ENCODE results near the gene NRF1.

NRF1 gene

GRCh38 chr7:129773328-129773731 is 161.8 kb downstream of the NRF1 start:
- no peaks in the 10 kb centered on the region for H3K27me3 ChIP-seq (replicated peaks; ENCODE audit: insufficient read depth, low read length)
- H4K20me1 ChIP-seq (ENCODE audit: insufficient read depth, low read length) = no peaks in the 10 kb centered on the region
- H3K9me2 ChIP-seq (replicated peaks; ENCODE audit: insufficient read depth, low read length) = no peaks in the 10 kb centered on the region
- H3K4me1 ChIP-seq (ENCODE audit: low read length) = no peaks in the 10 kb centered on the region
- no peak overlapping the region for H2AFZ ChIP-seq (ENCODE audit: low read length)
- TF ChIP-seq EZH2 (optimal IDR thresholded peaks at IDR 0.05; ENCODE audit: low read depth, low read length) (no peak), EZH2phosphoT487 (IDR thresholded peaks at IDR 0.05; ENCODE audit: low read length) (no peak), CTCF (IDR thresholded peaks at IDR 0.05; ENCODE audit: low read length) (no peak)
- no peak for DNase-seq
- no peaks in the 10 kb centered on the region for H3K36me3 ChIP-seq (replicated peaks; ENCODE audit: insufficient read depth, low read length)
- no peaks in the 10 kb centered on the region for H3K79me2 ChIP-seq (ENCODE audit: low read length)
- no peak overlapping the region for H3K4me2 ChIP-seq (ENCODE audit: low read depth, low read length)
- no peaks in the 10 kb centered on the region for H3F3A ChIP-seq (ENCODE audit: insufficient read depth, low read length)
- H3K9ac ChIP-seq (ENCODE audit: low read length) = no peak overlapping the region
- no peaks in the 10 kb centered on the region for H3K9me3 ChIP-seq (replicated peaks; ENCODE audit: insufficient read depth, low read length)
- H3K4me3 ChIP-seq (ENCODE audit: low read length) = no peak overlapping the region
- H3K27ac ChIP-seq (ENCODE audit: low read length) = no peak overlapping the region

GRCh38 chr7:129773871-129774270 is 162.4 kb downstream of the NRF1 start:
- no peaks in the 10 kb centered on the region for H3K79me2 ChIP-seq (ENCODE audit: low read length)
- H3K27ac ChIP-seq (ENCODE audit: low read length) = no peak overlapping the region
- no peaks in the 10 kb centered on the region for H3F3A ChIP-seq (ENCODE audit: insufficient read depth, low read length)
- no peak overlapping the region for H3K4me2 ChIP-seq (ENCODE audit: low read depth, low read length)
- no peak overlapping the region for H3K9ac ChIP-seq (ENCODE audit: low read length)
- no peaks in the 10 kb centered on the region for H3K9me2 ChIP-seq (replicated peaks; ENCODE audit: insufficient read depth, low read length)
- DNase-seq = no peak
- H3K36me3 ChIP-seq (replicated peaks; ENCODE audit: insufficient read depth, low read length) = no peaks in the 10 kb centered on the region
- TF ChIP-seq EZH2 (optimal IDR thresholded peaks at IDR 0.05; ENCODE audit: low read depth, low read length) (no peak), CTCF (IDR thresholded peaks at IDR 0.05; ENCODE audit: low read length) (no peak), EZH2phosphoT487 (IDR thresholded peaks at IDR 0.05; ENCODE audit: low read length) (no peak)
- no peaks in the 10 kb centered on the region for H4K20me1 ChIP-seq (ENCODE audit: insufficient read depth, low read length)
- H3K4me3 ChIP-seq (ENCODE audit: low read length) = no peak overlapping the region
- H2AFZ ChIP-seq (ENCODE audit: low read length) = no peak overlapping the region
- H3K9me3 ChIP-seq (replicated peaks; ENCODE audit: insufficient read depth, low read length) = no peaks in the 10 kb centered on the region
- H3K27me3 ChIP-seq (replicated peaks; ENCODE audit: insufficient read depth, low read length) = no peaks in the 10 kb centered on the region
- H3K4me1 ChIP-seq (ENCODE audit: low read length) = no peaks in the 10 kb centered on the region

GRCh38 chr7:129774359-129774758 is 162.8 kb downstream of the NRF1 start:
- no peak for DNase-seq
- no peaks in the 10 kb centered on the region for H4K20me1 ChIP-seq (ENCODE audit: insufficient read depth, low read length)
- no peaks in the 10 kb centered on the region for H3K9me2 ChIP-seq (replicated peaks; ENCODE audit: insufficient read depth, low read length)
- TF ChIP-seq EZH2 (optimal IDR thresholded peaks at IDR 0.05; ENCODE audit: low read depth, low read length) = no peak
- TF ChIP-seq CTCF (IDR thresholded peaks at IDR 0.05; ENCODE audit: low read length) = no peak
- TF ChIP-seq EZH2phosphoT487 (IDR thresholded peaks at IDR 0.05; ENCODE audit: low read length) = no peak
- peaks cover 4% of the 10 kb centered on the region; the same call in 1 of the 2 replicates for H3F3A ChIP-seq (ENCODE audit: insufficient read depth, low read length)
- no peaks in the 10 kb centered on the region for H3K27me3 ChIP-seq (replicated peaks; ENCODE audit: insufficient read depth, low read length)
- no peak overlapping the region for H2AFZ ChIP-seq (ENCODE audit: low read length)
- H3K4me3 ChIP-seq (ENCODE audit: low read length) = no peak overlapping the region
- no peak overlapping the region for H3K9ac ChIP-seq (ENCODE audit: low read length)
- no peaks in the 10 kb centered on the region for H3K4me1 ChIP-seq (ENCODE audit: low read length)
- H3K4me2 ChIP-seq (ENCODE audit: low read depth, low read length) = no peak overlapping the region
- no peaks in the 10 kb centered on the region for H3K36me3 ChIP-seq (replicated peaks; ENCODE audit: insufficient read depth, low read length)
- no peaks in the 10 kb centered on the region for H3K79me2 ChIP-seq (ENCODE audit: low read length)
- H3K9me3 ChIP-seq (replicated peaks; ENCODE audit: insufficient read depth, low read length) = no peaks in the 10 kb centered on the region
- H3K27ac ChIP-seq (ENCODE audit: low read length) = no peak overlapping the region
